Measurements from ENCODE around the gene APBB1. TPM values are rescaled to one million over a fixed set of nuclear protein-coding genes. Genes with fewer than 3 reads are reported as not detected.

Gene APBB1
- total and polyA plus RNA-seq, 10 of the 15 experiments (the other 5 are each of a cell fraction or from before 2014, with no cell fraction given) = 0.31 to 10.6 (median 5.4) TPM

DNA sequence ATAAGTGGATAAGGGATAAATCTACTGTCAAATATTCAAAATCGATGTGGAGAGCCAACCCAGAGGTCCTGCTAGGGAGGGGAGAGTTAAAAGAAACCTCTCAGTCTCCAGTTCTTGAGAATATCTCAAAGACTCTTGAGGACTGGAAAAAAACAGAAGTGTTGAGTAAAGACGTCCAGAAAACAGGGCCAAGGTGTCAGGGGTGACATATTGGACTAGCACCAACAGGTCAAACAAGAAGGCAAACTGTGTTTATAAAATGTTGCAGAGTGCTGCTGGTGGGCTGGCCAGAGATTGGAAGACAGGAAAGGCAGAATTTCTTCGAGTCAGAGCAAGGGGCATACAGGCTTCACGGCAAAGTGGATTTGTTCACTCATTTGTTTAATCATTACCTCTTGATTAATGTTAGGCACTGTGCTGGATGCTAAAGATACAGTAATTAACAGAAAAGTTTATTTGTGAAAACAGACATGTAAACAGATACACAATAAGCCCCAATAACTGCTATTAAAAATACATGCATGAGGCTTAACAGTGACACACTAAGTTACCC, 62.3 kb downstream of the APBB1 start (continued):
- TF ChIP-seq, protein P1, sequence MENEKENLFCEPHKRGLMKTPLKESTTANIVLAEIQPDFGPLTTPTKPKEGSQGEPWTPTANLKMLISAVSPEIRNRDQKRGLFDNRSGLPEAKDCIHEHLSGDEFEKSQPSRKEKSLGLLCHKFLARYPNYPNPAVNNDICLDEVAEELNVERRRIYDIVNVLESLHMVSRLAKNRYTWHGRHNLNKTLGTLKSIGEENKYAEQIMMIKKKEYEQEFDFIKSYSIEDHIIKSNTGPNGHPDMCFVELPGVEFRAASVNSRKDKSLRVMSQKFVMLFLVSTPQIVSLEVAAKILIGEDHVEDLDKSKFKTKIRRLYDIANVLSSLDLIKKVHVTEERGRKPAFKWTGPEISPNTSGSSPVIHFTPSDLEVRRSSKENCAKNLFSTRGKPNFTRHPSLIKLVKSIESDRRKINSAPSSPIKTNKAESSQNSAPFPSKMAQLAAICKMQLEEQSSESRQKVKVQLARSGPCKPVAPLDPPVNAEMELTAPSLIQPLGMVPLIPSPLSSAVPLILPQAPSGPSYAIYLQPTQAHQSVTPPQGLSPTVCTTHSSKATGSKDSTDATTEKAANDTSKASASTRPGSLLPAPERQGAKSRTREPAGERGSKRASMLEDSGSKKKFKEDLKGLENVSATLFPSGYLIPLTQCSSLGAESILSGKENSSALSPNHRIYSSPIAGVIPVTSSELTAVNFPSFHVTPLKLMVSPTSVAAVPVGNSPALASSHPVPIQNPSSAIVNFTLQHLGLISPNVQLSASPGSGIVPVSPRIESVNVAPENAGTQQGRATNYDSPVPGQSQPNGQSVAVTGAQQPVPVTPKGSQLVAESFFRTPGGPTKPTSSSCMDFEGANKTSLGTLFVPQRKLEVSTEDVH (IDR thresholded peaks at IDR 0.05; ENCODE audit: low read depth, partially characterized antibody) = no peak
- no peak for TF ChIP-seq FOXM1 (IDR thresholded peaks at IDR 0.05; ENCODE audit: low read depth, low read length)
- no peak for TF ChIP-seq BACH1 (IDR thresholded peaks at IDR 0.05; ENCODE audit: borderline replicate concordance)

DNA sequence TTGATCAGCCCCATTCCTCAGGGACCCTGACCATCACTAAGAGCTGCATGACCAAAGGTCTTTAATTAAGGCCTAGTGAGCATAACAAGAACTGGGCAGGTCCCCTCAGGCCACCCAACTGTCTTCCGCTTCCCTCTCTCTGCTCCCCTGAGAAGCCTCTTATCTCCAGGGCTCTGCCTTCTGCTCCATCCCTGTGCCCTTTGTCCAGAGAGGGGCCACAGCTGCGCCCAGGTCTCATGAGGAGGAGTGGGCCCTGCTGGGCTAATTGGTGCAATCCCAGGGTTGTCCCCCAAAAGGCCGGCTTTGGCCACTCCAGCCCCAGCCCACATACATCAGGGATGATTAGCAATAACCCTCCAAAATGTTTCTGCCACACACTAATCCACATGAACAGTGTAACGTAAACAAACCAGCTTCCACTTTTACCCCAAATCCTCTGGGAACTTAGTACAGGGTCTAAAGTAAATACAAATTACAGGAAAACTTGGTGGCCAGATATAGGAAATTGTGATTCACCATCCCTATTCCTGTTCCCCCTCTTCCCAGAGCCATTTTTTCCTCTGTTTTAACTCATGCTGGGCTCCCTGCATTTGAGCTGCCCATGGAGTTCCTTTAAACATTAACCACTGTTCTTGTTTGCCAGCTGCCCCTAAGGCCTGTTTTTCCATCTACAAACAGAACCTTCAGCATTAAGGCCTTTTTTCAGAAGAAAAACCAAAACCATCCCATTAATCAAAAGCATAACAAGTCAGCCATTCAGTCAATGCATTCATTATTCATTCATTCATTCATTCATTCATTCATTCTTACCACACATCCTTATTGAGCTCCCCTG, 64.0 kb downstream of the APBB1 start:
- RAD21 ChIA-PET (ENCODE audit: unreplicated experiment) = interaction anchor here (1.2 to 4.0 kb wide), 6 partner anchors 8 to 329 kb away, joined by 3 to 34 read pairs (median 6); no protein-coding TSS in a partner anchor
- H3K27me3 ChIP-seq (replicated peaks in 1 of 2; ENCODE audit: control insufficient read depth in 2 of 2, insufficient read depth in 2 of 2, low read length in 1 of 2) = no peaks in the 10 kb centered on the region
- no peak overlapping the region for H3K9ac ChIP-seq (ENCODE audit: control insufficient read depth, insufficient read depth, low read length)
- intact Hi-C loops (cut with micrococcal nuclease; ENCODE audit: unreplicated experiment) = no loop called here
- FAIRE-seq = no peak
- DNase-seq (ENCODE audit: low read depth, low spot score) = no peak
- no peaks in the 10 kb centered on the region for H4K20me1 ChIP-seq (ENCODE audit: control insufficient read depth, insufficient read depth)
- H3K79me2 ChIP-seq (ENCODE audit: control insufficient read depth, insufficient read depth, low read length) = no peaks in the 10 kb centered on the region
- no peak overlapping the region for H3K27ac ChIP-seq (ENCODE audit: control insufficient read depth, insufficient read depth)
- TF ChIP-seq TAF1 (IDR thresholded peaks at IDR 0.05; ENCODE audit: borderline replicate concordance, low read depth, low read length) (no peak), SMARCA5 (IDR thresholded peaks at IDR 0.05) (no peak), ZNF24 (IDR thresholded peaks at IDR 0.05) (peak; percentile 90)
- TF ChIP-seq, protein P2, sequence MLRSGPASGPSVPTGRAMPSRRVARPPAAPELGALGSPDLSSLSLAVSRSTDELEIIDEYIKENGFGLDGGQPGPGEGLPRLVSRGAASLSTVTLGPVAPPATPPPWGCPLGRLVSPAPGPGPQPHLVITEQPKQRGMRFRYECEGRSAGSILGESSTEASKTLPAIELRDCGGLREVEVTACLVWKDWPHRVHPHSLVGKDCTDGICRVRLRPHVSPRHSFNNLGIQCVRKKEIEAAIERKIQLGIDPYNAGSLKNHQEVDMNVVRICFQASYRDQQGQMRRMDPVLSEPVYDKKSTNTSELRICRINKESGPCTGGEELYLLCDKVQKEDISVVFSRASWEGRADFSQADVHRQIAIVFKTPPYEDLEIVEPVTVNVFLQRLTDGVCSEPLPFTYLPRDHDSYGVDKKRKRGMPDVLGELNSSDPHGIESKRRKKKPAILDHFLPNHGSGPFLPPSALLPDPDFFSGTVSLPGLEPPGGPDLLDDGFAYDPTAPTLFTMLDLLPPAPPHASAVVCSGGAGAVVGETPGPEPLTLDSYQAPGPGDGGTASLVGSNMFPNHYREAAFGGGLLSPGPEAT (IDR thresholded peaks at IDR 0.05; ENCODE audit: low read depth) = no peak
- TF ChIP-seq, protein P3, sequence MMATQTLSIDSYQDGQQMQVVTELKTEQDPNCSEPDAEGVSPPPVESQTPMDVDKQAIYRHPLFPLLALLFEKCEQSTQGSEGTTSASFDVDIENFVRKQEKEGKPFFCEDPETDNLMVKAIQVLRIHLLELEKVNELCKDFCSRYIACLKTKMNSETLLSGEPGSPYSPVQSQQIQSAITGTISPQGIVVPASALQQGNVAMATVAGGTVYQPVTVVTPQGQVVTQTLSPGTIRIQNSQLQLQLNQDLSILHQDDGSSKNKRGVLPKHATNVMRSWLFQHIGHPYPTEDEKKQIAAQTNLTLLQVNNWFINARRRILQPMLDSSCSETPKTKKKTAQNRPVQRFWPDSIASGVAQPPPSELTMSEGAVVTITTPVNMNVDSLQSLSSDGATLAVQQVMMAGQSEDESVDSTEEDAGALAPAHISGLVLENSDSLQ (IDR thresholded peaks at IDR 0.05) = no peak
- in situ Hi-C loops (cut with MboI) = loop anchor here (5.0 kb wide), 1 partner anchor 108 kb away; no protein-coding TSS in a partner anchor
- no peaks in the 10 kb centered on the region for H3K4me1 ChIP-seq (ENCODE audit: control insufficient read depth, insufficient read depth, low read length)
- no peaks in the 10 kb centered on the region for H3K36me3 ChIP-seq (ENCODE audit: control insufficient read depth in 2 of 2, insufficient read depth in 2 of 2, low read length in 1 of 2)
- ATAC-seq = no peak
- no peak overlapping the region for H3K4me3 ChIP-seq
- no peak overlapping the region for H3K4me2 ChIP-seq (ENCODE audit: control insufficient read depth, insufficient read depth)
- WGBS (ENCODE audit: insufficient coverage, insufficient replicate concordance, low lambda C conversion rate, missing lambda C conversion rate) = 46% methylated on average over 4 of the region's 4 CpGs
- H2AFZ ChIP-seq (ENCODE audit: control insufficient read depth, low read depth, low read length) = no peak overlapping the region
- BruUV-seq (replicated peaks) = no TSS peak
- H3K9me3 ChIP-seq (replicated peaks; ENCODE audit: control insufficient read depth, insufficient read depth, low read length) = no peaks in the 10 kb centered on the region
- CTCF ChIA-PET = interaction anchor here (0.7 to 7.8 kb wide), 28 partner anchors 7 to 879 kb away, joined by 3 to 73 read pairs (median 6); partner anchors contain the start of gene FHIP1B
- POLR2A ChIA-PET = no interaction called here
- SMC1A ChIA-PET (ENCODE audit: uncharacterized antibody, unreplicated experiment) = interaction anchor here (0.6 to 3.3 kb wide), 18 partner anchors 8 to 345 kb away, joined by 3 to 22 read pairs (median 6); no protein-coding TSS in a partner anchor

All from GM12878 (cell line).